Measurements from ENCODE around the gene MPP3.

DNA sequence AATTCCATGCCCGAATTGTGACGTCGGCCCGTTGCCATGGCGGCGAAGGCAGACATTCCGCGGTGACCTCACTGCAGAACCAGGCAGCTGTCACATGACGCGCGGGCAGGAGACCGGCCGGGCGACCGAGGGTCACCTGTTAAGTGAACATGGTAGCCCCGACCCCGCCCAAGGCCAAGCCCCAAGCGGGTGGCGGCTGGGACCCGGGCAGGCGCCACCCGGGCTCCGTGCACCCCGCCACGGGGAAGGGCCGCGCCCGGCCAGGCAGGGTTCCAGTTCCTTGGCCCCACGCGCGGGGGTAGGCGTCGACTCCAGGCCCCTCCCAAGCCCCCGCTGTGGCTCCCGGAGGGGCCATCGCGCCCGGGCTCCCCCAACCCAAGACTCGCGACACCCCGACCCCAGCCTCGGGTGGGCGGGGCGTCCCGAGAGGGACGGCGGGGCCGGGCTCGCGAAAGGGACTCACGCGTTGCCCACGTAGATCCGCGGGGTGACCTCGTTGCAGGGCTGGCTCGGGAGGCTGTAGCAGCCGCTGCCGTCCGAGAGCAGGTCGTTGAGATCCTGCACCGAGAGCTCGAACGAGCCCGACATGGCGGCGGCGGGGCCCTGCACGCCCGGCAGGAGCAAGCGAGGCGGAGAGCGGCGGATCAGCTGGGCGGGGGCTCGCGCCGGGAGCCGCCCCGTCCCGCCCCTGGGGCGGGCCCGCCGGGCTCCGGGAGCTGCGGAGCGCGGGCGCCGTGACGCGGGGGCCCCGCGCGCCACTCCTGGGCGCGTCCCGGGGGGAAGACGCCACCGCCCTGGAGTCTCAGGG, 54.4 kb downstream of the MPP3 start, which contains the start of gene DUSP3:
- TF ChIP-seq, protein P1, sequence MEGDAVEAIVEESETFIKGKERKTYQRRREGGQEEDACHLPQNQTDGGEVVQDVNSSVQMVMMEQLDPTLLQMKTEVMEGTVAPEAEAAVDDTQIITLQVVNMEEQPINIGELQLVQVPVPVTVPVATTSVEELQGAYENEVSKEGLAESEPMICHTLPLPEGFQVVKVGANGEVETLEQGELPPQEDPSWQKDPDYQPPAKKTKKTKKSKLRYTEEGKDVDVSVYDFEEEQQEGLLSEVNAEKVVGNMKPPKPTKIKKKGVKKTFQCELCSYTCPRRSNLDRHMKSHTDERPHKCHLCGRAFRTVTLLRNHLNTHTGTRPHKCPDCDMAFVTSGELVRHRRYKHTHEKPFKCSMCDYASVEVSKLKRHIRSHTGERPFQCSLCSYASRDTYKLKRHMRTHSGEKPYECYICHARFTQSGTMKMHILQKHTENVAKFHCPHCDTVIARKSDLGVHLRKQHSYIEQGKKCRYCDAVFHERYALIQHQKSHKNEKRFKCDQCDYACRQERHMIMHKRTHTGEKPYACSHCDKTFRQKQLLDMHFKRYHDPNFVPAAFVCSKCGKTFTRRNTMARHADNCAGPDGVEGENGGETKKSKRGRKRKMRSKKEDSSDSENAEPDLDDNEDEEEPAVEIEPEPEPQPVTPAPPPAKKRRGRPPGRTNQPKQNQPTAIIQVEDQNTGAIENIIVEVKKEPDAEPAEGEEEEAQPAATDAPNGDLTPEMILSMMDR (IDR thresholded peaks at IDR 0.05 in 2 of 3, conservative IDR thresholded peaks at IDR 0.05 in 1 of 3; ENCODE audit: borderline replicate concordance in 1 of 3, insufficient read depth in 1 of 3, low read depth in 2 of 3, low read length in 2 of 3): no peak
- peak; percentile 63 for TF ChIP-seq POLR2A (IDR thresholded peaks at IDR 0.05; ENCODE audit: borderline replicate concordance, extremely low read depth, insufficient read depth, insufficient read length)
- TF ChIP-seq CBX3 (IDR thresholded peaks at IDR 0.05; ENCODE audit: low read depth): no peak
- no peak for TF ChIP-seq JUND (IDR thresholded peaks at IDR 0.05)
- peak; percentile 85 for TF ChIP-seq POLR2AphosphoS5 (IDR thresholded peaks at IDR 0.05; ENCODE audit: low read depth, low read length)
- TF ChIP-seq, protein P2, sequence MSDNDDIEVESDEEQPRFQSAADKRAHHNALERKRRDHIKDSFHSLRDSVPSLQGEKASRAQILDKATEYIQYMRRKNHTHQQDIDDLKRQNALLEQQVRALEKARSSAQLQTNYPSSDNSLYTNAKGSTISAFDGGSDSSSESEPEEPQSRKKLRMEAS (IDR thresholded peaks at IDR 0.05): no peak; the same call in 1 of the 2 replicates
- TF ChIP-seq, protein P3, sequence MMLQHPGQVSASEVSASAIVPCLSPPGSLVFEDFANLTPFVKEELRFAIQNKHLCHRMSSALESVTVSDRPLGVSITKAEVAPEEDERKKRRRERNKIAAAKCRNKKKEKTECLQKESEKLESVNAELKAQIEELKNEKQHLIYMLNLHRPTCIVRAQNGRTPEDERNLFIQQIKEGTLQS (IDR thresholded peaks at IDR 0.05): no peak
- TF ChIP-seq SP1 (IDR thresholded peaks at IDR 0.05; ENCODE audit: low read depth): peak; percentile 65
- TF ChIP-seq EZH2 (IDR thresholded peaks at IDR 0.05): no peak
- TF ChIP-seq RAD21 (IDR thresholded peaks at IDR 0.05; ENCODE audit: low read depth): no peak
- no peak for TF ChIP-seq CEBPB (IDR thresholded peaks at IDR 0.05; ENCODE audit: low read depth)
- peak; percentile 54; the same call in 1 of the 2 replicates for TF ChIP-seq ZFX (IDR thresholded peaks at IDR 0.05)
- no peak for TF ChIP-seq EGR1 (IDR thresholded peaks at IDR 0.05; ENCODE audit: low read depth)
- no peak for TF ChIP-seq EZH2phosphoT487 (IDR thresholded peaks at IDR 0.05; ENCODE audit: borderline replicate concordance)
